B cell (primary cell): ENCODE data around the gene GRIK3. TPM values are rescaled to one million over a fixed set of nuclear protein-coding genes. Genes with fewer than 3 reads are reported as not detected.

Experiments used
- ATAC-seq: fragments of 200-7000 bp; cut with Tn5 transposase; one replicate; pipeline ENCODE4 v1.10.0; 2021; ENCODE audit warnings: low read depth, mild to moderate bottlenecking, moderate number of reproducible peaks, moderate library complexity
- CTCF ChIA-PET: fragments of 350-600 bp; sonication (Branson Sonifier 250); formaldehyde crosslinking; loops from one replicate; lab custom pipeline; 2021; ENCODE audit warnings: antibody characterized with exemption, inconsistent platforms; lab: Charles Lee
- POLR2A ChIA-PET: fragments of 350-600 bp; sonication (Branson Sonifier 250); formaldehyde crosslinking; loops from one replicate; lab custom pipeline; 2021; ENCODE audit warnings: antibody characterized with exemption; lab: Charles Lee
- DNase-seq: peaks from one replicate; pipeline ENCODE4 v3.0.0; 2013
- H2AFZ ChIP-seq: 2 replicates; pipeline ENCODE4 v1.6.1; 2012; ENCODE audit warnings: mild to moderate bottlenecking, low read depth, low read length; ENCODE audit not compliant: insufficient read depth, poor library complexity, severe bottlenecking
- H3K27ac ChIP-seq, 2 donors: 1 replicate in 1 of 2; 2 replicates in 1 of 2; pipeline ENCODE4 v1.5.1; 2012 to 2013; ENCODE audit warnings: low read length in 2 of 2, mild to moderate bottlenecking in 2 of 2, moderate library complexity in 1 of 2
- H3K27me3 ChIP-seq, 4 experiments: fragments of 200-600 bp in 1 of 4; sonication (generic) in 1 of 4; replicated peaks in 1 of 4; 1 replicate in 2 of 4; 2 replicates in 2 of 4; pipeline versions ENCODE4 v1.6.1 to v1.7.0; 2013 to 2016; ENCODE audit warnings: low read length in 3 of 4, mild to moderate bottlenecking in 2 of 4, mixed read lengths in 1 of 4, moderate library complexity in 1 of 4; ENCODE audit not compliant: insufficient read depth in 4 of 4, control insufficient read depth in 3 of 4; ENCODE audit errors: control extremely low read depth in 1 of 4
- H3K36me3 ChIP-seq, 2 experiments: replicated peaks in 1 of 2; 1 replicate in 1 of 2; 2 replicates in 1 of 2; pipeline versions ENCODE4 v1.6.1 to v1.7.1; 2013; ENCODE audit warnings: low read length in 1 of 2; ENCODE audit not compliant: insufficient read depth in 2 of 2, control insufficient read depth in 1 of 2; ENCODE audit errors: control extremely low read depth in 1 of 2, extremely low read depth in 1 of 2
- H3K4me1 ChIP-seq, 2 donors: fragments of 200-600 bp in 1 of 2; sonication (generic) in 1 of 2; 1 replicate in 1 of 2; 2 replicates in 1 of 2; pipeline versions ENCODE4 v1.5.1 to v1.6.1; 2013 to 2017; ENCODE audit warnings: low read length in 2 of 2; ENCODE audit not compliant: control insufficient read depth in 2 of 2, insufficient read depth in 2 of 2
- H3K4me2 ChIP-seq: replicated peaks from 2 replicates; pipeline ENCODE3; 2012; ENCODE audit warnings: mild to moderate bottlenecking, low read depth, low read length; ENCODE audit not compliant: poor library complexity, severe bottlenecking
- H3K4me3 ChIP-seq, 5 experiments: fragments of 200-600 bp in 1 of 5; sonication (generic) in 1 of 5; 1 replicate in 3 of 5; 2 replicates in 2 of 5; pipeline versions ENCODE4 v1.5.1 to v1.7.0; 2011 to 2016; ENCODE audit warnings: low read length in 4 of 5, mild to moderate bottlenecking in 4 of 5, low read depth in 2 of 5, control low read depth in 1 of 5, moderate library complexity in 1 of 5; ENCODE audit not compliant: insufficient read depth in 1 of 5; ENCODE audit errors: control extremely low read depth in 1 of 5, extremely low read depth in 1 of 5
- H3K79me2 ChIP-seq: fragments of 200-600 bp; sonication (generic); one replicate; pipeline ENCODE4 v1.6.0; 2016; ENCODE audit warnings: low read length; ENCODE audit not compliant: control insufficient read depth, insufficient read depth
- H3K9ac ChIP-seq: fragments of 200-600 bp; sonication (generic); 2 replicates; pipeline ENCODE4 v1.6.1; 2017; ENCODE audit warnings: mild to moderate bottlenecking, low read length, moderate library complexity
- H3K9me3 ChIP-seq, 3 donors: one replicate each; pipeline versions ENCODE4 v1.6.1 to v1.7.1; 2013; ENCODE audit warnings: low read length in 2 of 3; ENCODE audit not compliant: control insufficient read depth in 2 of 3, insufficient read depth in 1 of 3; ENCODE audit errors: control extremely low read depth in 1 of 3
- H4K20me1 ChIP-seq: 2 replicates; pipeline ENCODE4 v1.6.0; 2012; ENCODE audit warnings: mild to moderate bottlenecking, low read length; ENCODE audit not compliant: insufficient read depth, control insufficient read depth, poor library complexity, severe bottlenecking
- H3K27ac Mint-ChIP-seq: one replicate; pipeline ENCODE4 v1.8.0; 2021; ENCODE audit warnings: mixed read lengths
- H3K27me3 Mint-ChIP-seq: one replicate; pipeline ENCODE4 v1.8.0; 2021; ENCODE audit warnings: mixed read lengths
- H3K4me1 Mint-ChIP-seq: one replicate; pipeline ENCODE4 v1.8.0; 2021; ENCODE audit warnings: mixed read lengths
- H3K4me3 Mint-ChIP-seq: one replicate; pipeline ENCODE4 v1.8.0; 2021; ENCODE audit warnings: mixed read lengths
- H3K9me3 Mint-ChIP-seq: one replicate; pipeline ENCODE4 v1.8.0; 2022; ENCODE audit warnings: mixed read lengths; ENCODE audit not compliant: insufficient read depth
- CTCF ChIP-seq: fragments of 200-600 bp; IDR thresholded peaks from one replicate; pipeline ENCODE4 v1.8.0; 2022; ENCODE audit warnings: antibody characterized with exemption, mild to moderate bottlenecking
- EZH2 ChIP-seq: IDR thresholded peaks from 2 replicates; pipeline ENCODE4 v1.6.1; 2012; ENCODE audit warnings: borderline replicate concordance, low read depth, mild to moderate bottlenecking, moderate library complexity, low read length; ENCODE audit not compliant: insufficient read depth, poor library complexity, severe bottlenecking
- WGBS: methylation state at CpG from one replicate; pipeline ENCODE4 v1.1.5; 2013; ENCODE audit warnings: missing lambda C conversion rate; ENCODE audit not compliant: insufficient coverage; 5-methylcytosine and 5-hydroxymethylcytosine counted together
- intact Hi-C: fragments of 100-400 bp; cut with micrococcal nuclease; formaldehyde crosslinking; loops from one replicate; pipeline ENCODE4 v1.10.0; 2022
- polyA plus RNA-seq: library from polyadenylated mRNA; depleted of rRNA; stranded (reverse); fragments of >200 nt; gene quantifications from 2 replicates; pipeline ENCODE4 v1.2.3, GENCODE V29; 2012
- total RNA-seq, 2 donors: library from RNA; stranded (reverse); fragments of 120-200 nt in 1 of 2; gene quantifications; 1 replicate in 1 of 2; 2 replicates in 1 of 2; pipeline versions ENCODE4 v1.2.3 to v1.2.4, GENCODE V29; 2013 to 2022

Gene GRIK3
- total and polyA plus RNA-seq, 2 donors (not counting 1 experiment from before 2014, with no cell fraction given): 0.12 to 1.5 TPM

DNA sequence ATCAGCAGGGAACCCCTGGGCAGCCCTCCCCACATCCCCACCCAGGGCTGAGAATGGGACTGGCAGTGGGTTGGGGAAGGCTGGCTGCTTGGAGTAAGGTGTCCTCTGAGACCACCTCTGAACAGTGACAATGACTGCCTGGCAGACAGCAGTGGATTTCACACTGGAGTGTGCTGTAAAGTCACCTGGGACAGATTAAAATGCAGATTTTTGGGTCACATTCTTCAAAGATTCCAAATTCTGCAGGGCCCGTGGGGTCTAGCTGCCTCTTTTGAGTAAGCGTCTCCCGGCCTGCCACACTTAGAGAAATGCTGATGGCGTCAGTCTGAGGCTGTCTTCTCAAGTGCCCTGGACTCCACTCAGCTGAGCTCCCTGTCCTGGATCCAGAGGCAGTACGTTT is 164.5 kb downstream of the GRIK3 start:
- Histone ChIP-seq H3K4me2 (no peak overlapping the region), H3K36me3 (no peaks in the 10 kb centered on the region), H3K4me1 (no peaks in the 10 kb centered on the region), H3K9me3 (no peaks in the 10 kb centered on the region), H3K27me3 (no peaks in the 10 kb centered on the region), H3K27ac (no peak overlapping the region), H2AFZ (no peak overlapping the region), H3K79me2 (no peaks in the 10 kb centered on the region), H4K20me1 (no peaks in the 10 kb centered on the region), H3K4me3 (no peak overlapping the region), H3K9ac (no peak overlapping the region)
- POLR2A ChIA-PET: no interaction called here
- DNase-seq (no peak), ATAC-seq (no peak)
- WGBS: 92% methylated on average over 4 of the region's 5 CpGs
- intact Hi-C loops: loop anchor here (10.0 kb wide), 1 partner anchor 565 kb away; no protein-coding TSS in a partner anchor
- Mint-ChIP-seq H3K4me1 (no peaks in the 10 kb centered on the region), H3K27me3 (peaks cover 6% of the 10 kb centered on the region), H3K27ac (no peak overlapping the region), H3K9me3 (no peaks in the 10 kb centered on the region), H3K4me3 (no peak overlapping the region)
- CTCF ChIA-PET: no interaction called here
- TF ChIP-seq EZH2: no peak
- TF ChIP-seq CTCF: no peak

DNA sequence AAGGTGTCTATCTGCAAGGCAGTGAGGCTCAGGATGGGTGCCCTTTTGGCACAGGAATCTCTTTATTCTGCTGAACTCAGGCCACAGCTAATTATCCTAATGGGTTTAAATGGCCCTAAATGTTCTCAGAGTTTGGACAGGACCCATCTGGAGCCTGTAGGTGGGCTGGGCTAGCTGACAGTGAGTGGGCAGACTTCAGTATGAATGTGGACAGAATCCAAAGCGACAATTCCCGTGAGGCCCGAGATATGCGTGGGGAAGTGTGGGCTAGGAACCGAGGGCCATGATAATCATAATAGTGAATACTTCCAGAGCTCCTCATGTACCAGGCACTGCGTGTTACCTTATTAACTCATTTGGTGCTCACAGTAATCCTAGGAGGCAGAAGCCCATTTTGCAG is 165.3 kb downstream of the GRIK3 start:
- ATAC-seq: no peak
- no peak overlapping the region for H2AFZ ChIP-seq
- no peaks in the 10 kb centered on the region for H3K36me3 ChIP-seq
- no peaks in the 10 kb centered on the region for H3K79me2 ChIP-seq
- H3K9me3 ChIP-seq: no peaks in the 10 kb centered on the region
- no peak overlapping the region for H3K4me3 ChIP-seq
- DNase-seq: no peak
- H3K27me3 ChIP-seq: no peaks in the 10 kb centered on the region
- no peak overlapping the region for H3K27ac ChIP-seq
- ChIA-PET POLR2A (no interaction called here), CTCF (no interaction called here)
- no peaks in the 10 kb centered on the region for H3K9me3 Mint-ChIP-seq
- no peak overlapping the region for H3K4me2 ChIP-seq
- no peak overlapping the region for H3K9ac ChIP-seq
- H3K4me1 Mint-ChIP-seq: no peaks in the 10 kb centered on the region
- no peaks in the 10 kb centered on the region for H4K20me1 ChIP-seq
- H3K27ac Mint-ChIP-seq: no peak overlapping the region
- TF ChIP-seq CTCF (no peak), EZH2 (no peak)
- WGBS: 100% methylated on average over 1 of the region's 6 CpGs
- H3K27me3 Mint-ChIP-seq: peaks cover 6% of the 10 kb centered on the region
- no peaks in the 10 kb centered on the region for H3K4me1 ChIP-seq
- intact Hi-C loops: loop anchor here (10.0 kb wide), 1 partner anchor 566 kb away; no protein-coding TSS in a partner anchor
- no peak overlapping the region for H3K4me3 Mint-ChIP-seq
